ENCODE data around the gene SCN4A. TPM values are rescaled to one million over a fixed set of nuclear protein-coding genes. Genes with fewer than 3 reads are reported as not detected.
"Not testable (repeated sequence)": the region's sequence is repeated elsewhere in the genome, so short reads cannot be mapped to it uniquely, and the experiment has no call there.

Gene SCN4A
- total RNA-seq, 4 donors from 2014 or later = under 0.01 to 0.71 (median 0.20) TPM

DNA sequence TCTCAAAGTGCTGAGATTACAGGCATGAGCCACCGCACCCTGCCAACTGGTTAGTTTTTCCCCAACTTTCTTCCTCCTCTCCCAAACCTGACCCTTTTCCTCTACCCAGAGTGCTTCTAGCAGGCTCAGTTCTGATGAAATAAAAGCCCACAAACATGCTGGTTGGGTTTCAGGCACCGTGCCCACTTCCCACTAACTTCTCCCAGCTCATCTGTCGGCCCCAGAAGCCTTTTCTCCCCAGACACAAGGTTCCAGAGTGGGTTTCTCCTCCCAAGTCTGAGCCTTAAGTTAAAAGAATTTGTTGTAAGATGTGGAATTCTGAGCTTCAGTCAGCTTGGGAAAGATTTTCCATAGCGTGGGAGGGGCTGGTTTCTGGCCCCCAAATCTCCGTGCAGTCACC, 11.5 kb upstream of the SCN4A start:
- no peak for TF ChIP-seq POLR2A (IDR thresholded peaks at IDR 0.05; ENCODE audit: low read depth)
- TF ChIP-seq, protein P1, sequence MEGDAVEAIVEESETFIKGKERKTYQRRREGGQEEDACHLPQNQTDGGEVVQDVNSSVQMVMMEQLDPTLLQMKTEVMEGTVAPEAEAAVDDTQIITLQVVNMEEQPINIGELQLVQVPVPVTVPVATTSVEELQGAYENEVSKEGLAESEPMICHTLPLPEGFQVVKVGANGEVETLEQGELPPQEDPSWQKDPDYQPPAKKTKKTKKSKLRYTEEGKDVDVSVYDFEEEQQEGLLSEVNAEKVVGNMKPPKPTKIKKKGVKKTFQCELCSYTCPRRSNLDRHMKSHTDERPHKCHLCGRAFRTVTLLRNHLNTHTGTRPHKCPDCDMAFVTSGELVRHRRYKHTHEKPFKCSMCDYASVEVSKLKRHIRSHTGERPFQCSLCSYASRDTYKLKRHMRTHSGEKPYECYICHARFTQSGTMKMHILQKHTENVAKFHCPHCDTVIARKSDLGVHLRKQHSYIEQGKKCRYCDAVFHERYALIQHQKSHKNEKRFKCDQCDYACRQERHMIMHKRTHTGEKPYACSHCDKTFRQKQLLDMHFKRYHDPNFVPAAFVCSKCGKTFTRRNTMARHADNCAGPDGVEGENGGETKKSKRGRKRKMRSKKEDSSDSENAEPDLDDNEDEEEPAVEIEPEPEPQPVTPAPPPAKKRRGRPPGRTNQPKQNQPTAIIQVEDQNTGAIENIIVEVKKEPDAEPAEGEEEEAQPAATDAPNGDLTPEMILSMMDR (IDR thresholded peaks at IDR 0.05) = no peak
- no peak for TF ChIP-seq POLR2AphosphoS5 (IDR thresholded peaks at IDR 0.05)
- no peak for TF ChIP-seq EP300 (IDR thresholded peaks at IDR 0.05)
- intact Hi-C loops (cut with DNase I) = no loop called here
- DNase-seq (ENCODE audit: extremely low spot score) = no peak
- 69% methylated on average over 5 of the region's 5 CpGs for whole genome bisulfite sequencing
- H3K4me3 ChIP-seq = no peak overlapping the region
- H3K36me3 ChIP-seq = no peaks in the 10 kb centered on the region
- H3K27me3 ChIP-seq = peaks cover 0 to 17% (median 0%) of the 10 kb centered on the region in 4 donors
- H3K9me3 ChIP-seq = peaks cover 0 to 9% (median 6%) of the 10 kb centered on the region in 4 donors
- peaks cover 41 to 66% (median 62%) of the 10 kb centered on the region in 4 donors for H3K4me1 ChIP-seq
- peak overlapping the region; percentile 25 to 64 (median 46) for H3K27ac ChIP-seq (replicated peaks in 1 of 4)

DNA sequence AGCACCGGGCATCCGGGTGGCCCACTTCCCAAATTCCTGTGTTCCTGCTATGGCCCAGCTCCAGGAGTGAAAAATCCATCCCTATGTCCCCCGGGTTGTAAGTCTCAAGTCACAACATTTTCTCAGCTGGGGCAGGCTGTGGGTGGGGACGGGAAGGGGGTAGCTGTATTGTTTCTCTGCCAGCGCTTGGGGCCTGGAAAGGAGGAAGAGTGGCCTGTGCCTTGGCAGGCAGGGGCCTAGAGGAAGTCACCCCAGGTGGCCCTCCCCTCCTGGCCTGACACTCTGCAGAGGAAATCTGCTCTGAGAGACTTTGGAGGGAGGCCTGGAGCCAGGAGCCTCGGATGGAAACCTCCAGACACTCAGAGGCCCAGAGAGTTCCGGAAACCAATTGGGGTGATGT, 10.6 kb upstream of the SCN4A start:
- peak overlapping the region; percentile 25 to 64 (median 46) for H3K27ac ChIP-seq (replicated peaks in 1 of 4)
- H3K27me3 ChIP-seq = peaks cover 0 to 8% (median 0%) of the 10 kb centered on the region in 4 donors
- WGBS = 26% methylated on average over 6 of the region's 7 CpGs
- intact Hi-C loops (cut with DNase I) = no loop called here
- H3K4me3 ChIP-seq = no peak overlapping the region
- peaks cover 0 to 9% (median 6%) of the 10 kb centered on the region in 4 donors for H3K9me3 ChIP-seq
- no peak for DNase-seq (ENCODE audit: extremely low spot score)
- no peaks in the 10 kb centered on the region for H3K36me3 ChIP-seq
- TF ChIP-seq POLR2A (IDR thresholded peaks at IDR 0.05; ENCODE audit: low read depth) (no peak), EP300 (IDR thresholded peaks at IDR 0.05) (no peak), POLR2AphosphoS5 (IDR thresholded peaks at IDR 0.05) (peak in 1 of 2 donors; percentile 15)
- TF ChIP-seq, protein P1 (IDR thresholded peaks at IDR 0.05) = no peak
- H3K4me1 ChIP-seq = peaks cover 38 to 58% (median 53%) of the 10 kb centered on the region in 4 donors

DNA sequence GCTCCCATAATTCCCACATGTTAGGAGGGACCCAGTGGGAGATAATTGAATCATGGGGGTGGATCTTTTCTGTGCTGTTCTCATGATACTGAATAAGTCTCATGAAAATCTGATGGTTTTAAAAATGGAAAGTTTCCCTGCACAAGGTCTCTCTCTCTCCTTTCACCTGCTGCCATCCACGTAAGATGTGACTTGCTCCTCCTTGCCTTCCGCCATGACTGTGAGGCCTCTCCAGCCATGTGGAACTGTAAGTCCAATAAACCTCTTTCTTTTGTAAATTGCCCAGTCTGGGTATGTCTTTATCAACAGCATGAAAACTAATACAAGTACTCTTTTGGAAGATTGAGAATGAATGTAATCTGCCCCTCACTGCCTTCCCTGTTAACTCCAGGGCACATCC, 9.9 kb upstream of the SCN4A start:
- H3K27me3 ChIP-seq; DNase-seq (ENCODE audit: extremely low spot score); intact Hi-C loops (cut with DNase I); H3K36me3 ChIP-seq; H3K4me3 ChIP-seq; H3K9me3 ChIP-seq: not testable (repeated sequence)
- H3K4me1 ChIP-seq = peaks cover 36 to 55% (median 50%) of the 10 kb centered on the region in 4 donors
- 89% methylated on average over 2 of the region's 2 CpGs for WGBS
- H3K27ac ChIP-seq (replicated peaks in 1 of 4) = peak overlapping the region in 3 of 4 donors; percentile 25 to 64 (median 57)

DNA sequence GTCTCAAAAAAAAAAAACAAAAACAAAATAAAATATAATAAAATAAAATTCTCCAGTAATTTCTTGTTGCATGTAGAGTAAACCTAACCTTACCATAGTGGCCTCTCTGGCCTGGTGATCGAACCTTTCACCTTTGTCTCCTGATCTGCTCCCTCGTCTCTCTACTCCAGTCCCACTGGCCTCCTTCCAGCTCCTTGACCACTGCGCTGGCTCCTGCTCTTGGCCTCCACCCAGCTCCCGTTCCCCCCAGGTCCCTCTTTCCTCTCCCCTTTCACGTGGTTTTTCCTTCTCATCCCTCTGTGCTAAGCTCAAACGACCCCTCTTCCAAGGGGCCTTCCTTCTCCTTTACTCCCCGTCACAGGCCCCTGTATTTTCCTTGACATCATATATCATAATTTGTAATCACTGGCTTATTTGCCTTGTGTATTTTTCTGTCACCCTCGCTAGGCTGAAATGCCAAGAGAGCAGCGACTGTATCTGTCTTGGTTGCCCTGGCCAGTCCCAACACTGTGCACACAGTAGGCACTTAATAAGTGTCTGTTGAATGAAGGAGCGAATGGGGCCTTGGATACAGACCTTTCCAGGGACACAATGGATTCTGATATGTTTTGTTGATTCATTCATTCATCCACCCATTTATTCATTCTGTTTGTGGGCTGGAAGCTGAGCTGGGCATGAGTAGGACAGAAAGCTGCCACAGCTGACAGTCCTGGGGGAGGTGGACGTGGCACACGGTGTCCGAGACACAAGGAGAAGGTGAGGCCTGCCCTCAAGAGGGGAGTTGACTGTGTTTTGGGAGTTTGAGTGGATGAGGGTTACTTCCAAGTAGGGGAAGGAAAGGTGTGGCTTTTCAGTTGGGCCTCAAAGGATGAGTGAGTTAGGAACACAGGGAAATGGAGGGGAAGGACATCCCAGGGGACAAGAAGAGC, 5.8 kb upstream of the SCN4A start:
- 84% methylated on average over 13 of the region's 13 CpGs for WGBS
- H3K4me1 ChIP-seq = peaks cover 12 to 19% (median 18%) of the 10 kb centered on the region in 4 donors
- no peak for TF ChIP-seq POLR2A (IDR thresholded peaks at IDR 0.05; ENCODE audit: low read depth)
- TF ChIP-seq EP300 (IDR thresholded peaks at IDR 0.05) = no peak
- TF ChIP-seq POLR2AphosphoS5 (IDR thresholded peaks at IDR 0.05) = no peak
- TF ChIP-seq, protein P1 (IDR thresholded peaks at IDR 0.05) = no peak
- H3K9me3 ChIP-seq = peaks cover 0 to 9% (median 6%) of the 10 kb centered on the region in 4 donors
- H3K27ac ChIP-seq (replicated peaks in 1 of 4) = no peak overlapping the region
- intact Hi-C loops (cut with DNase I) = no loop called here
- no peaks in the 10 kb centered on the region for H3K36me3 ChIP-seq
- no peak overlapping the region for H3K4me3 ChIP-seq
- peaks cover 0 to 11% (median 0%) of the 10 kb centered on the region in 4 donors for H3K27me3 ChIP-seq
- no peak for DNase-seq (ENCODE audit: extremely low spot score)

DNA sequence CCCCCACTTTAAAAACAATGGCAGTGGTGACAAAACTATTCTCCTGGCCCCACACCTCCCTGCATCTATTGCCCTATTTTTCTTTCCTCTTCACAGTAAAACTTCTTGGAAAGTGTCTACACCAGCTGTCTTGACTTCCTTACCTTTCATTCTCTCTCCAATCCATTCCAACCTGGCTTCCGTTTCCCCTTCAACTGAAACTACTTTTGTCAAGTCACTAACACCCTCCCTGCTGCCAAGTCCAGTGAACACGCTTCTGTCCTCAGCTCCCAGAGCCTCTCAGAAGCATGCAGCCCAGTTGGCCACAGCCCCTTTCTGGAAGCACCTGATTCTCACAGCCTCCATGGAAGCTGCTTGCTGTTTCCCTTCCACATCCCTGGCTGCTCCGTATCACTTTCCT, 4.0 kb upstream of the SCN4A start:
- H3K36me3 ChIP-seq = no peaks in the 10 kb centered on the region
- H3K9me3 ChIP-seq = peaks cover 0 to 3% (median under 1%) of the 10 kb centered on the region in 4 donors
- peaks cover 0 to 18% (median 0%) of the 10 kb centered on the region in 4 donors for H3K27me3 ChIP-seq
- peaks cover 4 to 11% (median 11%) of the 10 kb centered on the region in 4 donors for H3K4me1 ChIP-seq
- H3K27ac ChIP-seq (replicated peaks in 1 of 4) = no peak overlapping the region
- no peak overlapping the region for H3K4me3 ChIP-seq
- TF ChIP-seq EP300 (IDR thresholded peaks at IDR 0.05) (no peak), POLR2A (IDR thresholded peaks at IDR 0.05; ENCODE audit: low read depth) (no peak), POLR2AphosphoS5 (IDR thresholded peaks at IDR 0.05) (no peak)
- TF ChIP-seq, protein P1 (IDR thresholded peaks at IDR 0.05) = no peak
- DNase-seq (ENCODE audit: extremely low spot score) = no peak
- 61% methylated on average over 3 of the region's 3 CpGs for whole genome bisulfite sequencing
- intact Hi-C loops (cut with DNase I) = no loop called here

All from esophagus muscularis mucosa (tissue), 4 donors.